ENCODE results near the gene SPSB2.

The SPSB2 gene

DNA sequence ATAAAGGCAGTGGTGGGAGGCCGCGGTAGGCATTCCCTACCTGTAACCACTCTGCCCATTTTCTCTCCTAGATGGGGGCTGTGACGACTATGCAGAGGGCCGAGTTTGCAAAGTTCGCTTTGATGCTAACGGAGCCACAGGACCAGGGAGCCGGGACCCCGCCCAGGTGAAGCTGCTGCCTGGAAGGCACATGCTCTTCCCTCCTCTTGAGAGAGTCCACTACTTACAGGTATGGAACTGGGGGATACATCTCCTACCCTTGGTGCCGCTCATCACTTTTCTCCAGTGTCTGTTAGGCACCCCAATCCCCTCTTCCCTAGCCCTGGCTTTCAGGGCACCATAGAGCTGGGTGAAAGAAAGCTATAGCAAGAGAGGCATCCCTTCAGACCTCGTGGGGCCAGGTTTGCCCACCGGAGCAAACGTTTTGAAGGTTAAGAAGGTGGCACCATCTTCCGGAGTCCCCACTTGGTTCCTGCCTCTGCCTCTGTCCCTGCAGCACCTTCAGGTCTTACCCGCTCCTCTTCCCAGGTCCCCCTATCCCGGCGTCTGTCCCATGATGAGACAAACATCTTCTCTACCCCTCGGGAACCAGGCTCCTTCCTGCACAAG lies 46.9 kb downstream of the SPSB2 start:
- peaks cover under 1% of the 10 kb centered on the region; the same call in 1 of the 2 replicates for H3K4me1 ChIP-seq (ENCODE audit: control insufficient read depth, insufficient read depth, low read length)
- H3K9me3 ChIP-seq (ENCODE audit: control insufficient read depth, insufficient read depth, low read depth, low read length): no peaks in the 10 kb centered on the region
- CTCF ChIA-PET: interaction anchor here (0.7 to 8.1 kb wide), 23 partner anchors 8 to 274 kb away, joined by 3 to 116 read pairs (median 6); partner anchors contain the start of genes CDCA3, GNB3, LPAR5 and MLF2
- H3K36me3 ChIP-seq (ENCODE audit: control insufficient read depth in 2 of 2, insufficient read depth in 1 of 2, low read length in 2 of 2): peaks cover 2 to 18% of the 10 kb centered on the region in 2 experiments; a peak in 1 of 3 replicates
- POLR2A ChIA-PET: interaction anchor here (0.5 to 1.5 kb wide), 3 partner anchors 19 to 137 kb away, joined by 3 to 7 read pairs (median 6); partner anchors contain the start of genes CDCA3 and ZNF384
- no peak overlapping the region for H3K4me3 ChIP-seq (ENCODE audit: low read depth, low read length)
- no peak overlapping the region for H3K27ac ChIP-seq (ENCODE audit: extremely low read depth, low read depth, low read length)
- TF ChIP-seq ZNF266 (tag by site-specific recombination; IDR thresholded peaks at IDR 0.05; ENCODE audit: low read depth) (no peak), WT1 (tag by site-specific recombination; IDR thresholded peaks at IDR 0.05) (no peak), SCRT1 (tag by site-specific recombination; IDR thresholded peaks at IDR 0.05; ENCODE audit: borderline replicate concordance) (no peak), ZNF510 (tag by site-specific recombination; IDR thresholded peaks at IDR 0.05; ENCODE audit: insufficient replicate concordance) (no peak), ZNF776 (tag by site-specific recombination; IDR thresholded peaks at IDR 0.05; ENCODE audit: borderline replicate concordance) (no peak), SP2 (tag by site-specific recombination; IDR thresholded peaks at IDR 0.05) (no peak), SALL2 (tag by site-specific recombination; IDR thresholded peaks at IDR 0.05; ENCODE audit: borderline replicate concordance) (no peak), ZNF600 (tag by site-specific recombination; IDR thresholded peaks at IDR 0.05) (no peak), RBAK (tag by site-specific recombination; IDR thresholded peaks at IDR 0.05) (no peak), ZNF148 (tag by site-specific recombination; IDR thresholded peaks at IDR 0.05; ENCODE audit: borderline replicate concordance) (no peak), ZNF560 (tag by site-specific recombination; IDR thresholded peaks at IDR 0.05; ENCODE audit: borderline replicate concordance) (no peak), ZNF654 (tag by site-specific recombination; IDR thresholded peaks at IDR 0.05; ENCODE audit: low read depth) (no peak)
- TF ChIP-seq, protein P1, sequence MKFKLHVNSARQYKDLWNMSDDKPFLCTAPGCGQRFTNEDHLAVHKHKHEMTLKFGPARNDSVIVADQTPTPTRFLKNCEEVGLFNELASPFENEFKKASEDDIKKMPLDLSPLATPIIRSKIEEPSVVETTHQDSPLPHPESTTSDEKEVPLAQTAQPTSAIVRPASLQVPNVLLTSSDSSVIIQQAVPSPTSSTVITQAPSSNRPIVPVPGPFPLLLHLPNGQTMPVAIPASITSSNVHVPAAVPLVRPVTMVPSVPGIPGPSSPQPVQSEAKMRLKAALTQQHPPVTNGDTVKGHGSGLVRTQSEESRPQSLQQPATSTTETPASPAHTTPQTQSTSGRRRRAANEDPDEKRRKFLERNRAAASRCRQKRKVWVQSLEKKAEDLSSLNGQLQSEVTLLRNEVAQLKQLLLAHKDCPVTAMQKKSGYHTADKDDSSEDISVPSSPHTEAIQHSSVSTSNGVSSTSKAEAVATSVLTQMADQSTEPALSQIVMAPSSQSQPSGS (tag by site-specific recombination; IDR thresholded peaks at IDR 0.05; ENCODE audit: low read depth): no peak
- TF ChIP-seq, protein P2, sequence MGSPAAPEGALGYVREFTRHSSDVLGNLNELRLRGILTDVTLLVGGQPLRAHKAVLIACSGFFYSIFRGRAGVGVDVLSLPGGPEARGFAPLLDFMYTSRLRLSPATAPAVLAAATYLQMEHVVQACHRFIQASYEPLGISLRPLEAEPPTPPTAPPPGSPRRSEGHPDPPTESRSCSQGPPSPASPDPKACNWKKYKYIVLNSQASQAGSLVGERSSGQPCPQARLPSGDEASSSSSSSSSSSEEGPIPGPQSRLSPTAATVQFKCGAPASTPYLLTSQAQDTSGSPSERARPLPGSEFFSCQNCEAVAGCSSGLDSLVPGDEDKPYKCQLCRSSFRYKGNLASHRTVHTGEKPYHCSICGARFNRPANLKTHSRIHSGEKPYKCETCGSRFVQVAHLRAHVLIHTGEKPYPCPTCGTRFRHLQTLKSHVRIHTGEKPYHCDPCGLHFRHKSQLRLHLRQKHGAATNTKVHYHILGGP (tag by site-specific recombination; IDR thresholded peaks at IDR 0.05): no peak
- TF ChIP-seq, protein P3, sequence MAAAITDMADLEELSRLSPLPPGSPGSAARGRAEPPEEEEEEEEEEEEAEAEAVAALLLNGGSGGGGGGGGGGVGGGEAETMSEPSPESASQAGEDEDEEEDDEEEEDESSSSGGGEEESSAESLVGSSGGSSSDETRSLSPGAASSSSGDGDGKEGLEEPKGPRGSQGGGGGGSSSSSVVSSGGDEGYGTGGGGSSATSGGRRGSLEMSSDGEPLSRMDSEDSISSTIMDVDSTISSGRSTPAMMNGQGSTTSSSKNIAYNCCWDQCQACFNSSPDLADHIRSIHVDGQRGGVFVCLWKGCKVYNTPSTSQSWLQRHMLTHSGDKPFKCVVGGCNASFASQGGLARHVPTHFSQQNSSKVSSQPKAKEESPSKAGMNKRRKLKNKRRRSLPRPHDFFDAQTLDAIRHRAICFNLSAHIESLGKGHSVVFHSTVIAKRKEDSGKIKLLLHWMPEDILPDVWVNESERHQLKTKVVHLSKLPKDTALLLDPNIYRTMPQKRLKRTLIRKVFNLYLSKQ (tag by site-specific recombination; IDR thresholded peaks at IDR 0.05; ENCODE audit: borderline replicate concordance): no peak
